Small intestine (tissue), 16 donors: ENCODE results near the gene YPEL4. TPM values are rescaled to one million over a fixed set of nuclear protein-coding genes. Genes with fewer than 3 reads are reported as not detected.
"Not testable (repeated sequence)": the region's sequence is repeated elsewhere in the genome, so short reads cannot be mapped to it uniquely, and the experiment has no call there.

Experiments
- DNase-seq, 2 donors: peaks; one replicate each; pipeline versions ENCODE4 v3.0.0 to v3.0.0-alpha.2; 2013
- FAIRE-seq: peaks from 2 replicates; lab custom pipeline; 2012; peaks lifted over from hg19 to GRCh38; lab: Jason Lieb, UNC
- H3K27ac ChIP-seq, 3 donors: one replicate each; pipeline ENCODE4 v1.5.1; 2013; ENCODE audit warnings: low read length in 2 of 3, mild to moderate bottlenecking in 2 of 3, control low read depth in 1 of 3, inconsistent platforms in 1 of 3, low read depth in 1 of 3, moderate library complexity in 1 of 3
- H3K27me3 ChIP-seq, 3 donors: one replicate each; pipeline ENCODE4 v1.6.1; 2013; ENCODE audit warnings: low read length in 3 of 3, inconsistent platforms in 1 of 3; ENCODE audit not compliant: control insufficient read depth in 3 of 3, insufficient read depth in 3 of 3
- H3K36me3 ChIP-seq, 3 donors: one replicate each; pipeline ENCODE4 v1.6.1; 2013; ENCODE audit warnings: low read length in 3 of 3, inconsistent platforms in 1 of 3, low read depth in 1 of 3, mild to moderate bottlenecking in 1 of 3, moderate library complexity in 1 of 3; ENCODE audit not compliant: control insufficient read depth in 3 of 3, insufficient read depth in 2 of 3
- H3K4me1 ChIP-seq, 3 donors: one replicate each; pipeline ENCODE4 v1.6.1; 2013; ENCODE audit warnings: low read length in 2 of 3, inconsistent platforms in 1 of 3, low read depth in 1 of 3, mild to moderate bottlenecking in 1 of 3, moderate library complexity in 1 of 3; ENCODE audit not compliant: control insufficient read depth in 3 of 3, insufficient read depth in 2 of 3
- H3K4me3 ChIP-seq, 3 donors: one replicate each; pipeline ENCODE4 v1.5.1; 2013; ENCODE audit warnings: low read length in 3 of 3, control low read depth in 1 of 3, inconsistent platforms in 1 of 3, low read depth in 1 of 3, mild to moderate bottlenecking in 1 of 3, moderate library complexity in 1 of 3
- H3K9me3 ChIP-seq, 2 donors: one replicate each; pipeline ENCODE4 v1.6.1; 2013; ENCODE audit warnings: low read depth in 1 of 2, low read length in 1 of 2; ENCODE audit not compliant: control insufficient read depth in 2 of 2, insufficient read depth in 1 of 2
- WGBS, 3 donors: extraction: QIAGEN DNeasy Blood & Tissue Kit; methylation state at CpG; one replicate each; pipeline ENCODE4 v1.1.7; 2013; 5-methylcytosine and 5-hydroxymethylcytosine counted together
- long read RNA-seq, 10 donors: transcript quantifications; one replicate each; lab custom pipeline, GENCODE V29; 2026
- polyA plus RNA-seq, 4 donors: library from polyadenylated mRNA; stranded (reverse) in 3 of 4; unstranded in 1 of 4; fragments of 200-250 nt in 3 of 4; fragments of 120-200 nt in 1 of 4; gene quantifications; one replicate each; pipeline versions ENCODE4 v1.2.1 to v1.2.3, GENCODE V29; 2013
- donor health status: healthy with polysubstance abuse.
- donor health status: control.
- donor health status: control.
- donor health status: Bipolar disorder and iron deficiency.
- donor health status: healthy.

The YPEL4 gene
- polyA plus RNA-seq: 1 to 10 TPM in 2 of 4 donors, under 1 TPM in 1, not detected in 1; 0.86 to 2.2 (median 1.4) TPM
- long read RNA-seq, donor 1: 0 reads
- long read RNA-seq, donor 2: 0 reads
- long read RNA-seq, donor 3: 0 reads
- long read RNA-seq, donor 4: 0 reads
- long read RNA-seq, donor 5: 0 reads
- long read RNA-seq, donor 6: 0 reads
- long read RNA-seq, donor 7: 0 reads
- long read RNA-seq, donor 8: 0 reads
- long read RNA-seq, donor 9: 0 reads
- long read RNA-seq, donor 10: 0 reads

GRCh38 chr11:57649826-57650738 lies at the start of gene YPEL4:
Gene YPEL4, minus strand, starts transcription at chr11:57649912. Its CDS starts 2,805 bp downstream, at chr11:57647107.
- WGBS, 3 donors: 16 to 20% (median 17%) methylated on average over 15 of the region's 15 CpGs
- H3K27me3 ChIP-seq: peaks cover 3 to 67% (median 29%) of the 10 kb centered on the region in 3 donors

GRCh38 chr11:57698843-57699365 lies 49.2 kb upstream of the YPEL4 start:
- Histone ChIP-seq H3K36me3 (peaks cover 40 to 73% (median 41%) of the 10 kb centered on the region in 3 donors), H3K4me1 (no peaks in the 10 kb centered on the region), H3K9me3 (no peaks in the 10 kb centered on the region), H3K27me3 (no peaks in the 10 kb centered on the region), H3K27ac (no peak overlapping the region), H3K4me3 (no peak overlapping the region)
- WGBS, 3 donors: 93 to 94% (median 93%) methylated on average over 18 of the region's 18 CpGs
- DNase-seq (no peak), FAIRE-seq (no peak)

More at GRCh38 chr11:57649826-57650738, at the start of gene YPEL4:
- Histone ChIP-seq H3K4me3 (peak within 1 kb of the TSS in 2 of 3 donors; percentile 10 to 36), H3K36me3 (no peaks in the 10 kb centered on the region), H3K9me3 (no peaks in the 10 kb centered on the region), H3K27ac (peak within 1 kb of the TSS in 2 of 3 donors; percentile 21 to 59), H3K4me1 (peaks cover 0 to 41% (median 0%) of the 10 kb centered on the region in 3 donors)
- DNase-seq (peak; percentile 51 to 61), FAIRE-seq (no peak)

- WGBS, 3 donors: 99 to 100% (median 99%) methylated on average over 5 of the region's 5 CpGs
- not testable (repeated sequence) for H3K9me3 ChIP-seq, DNase-seq
Observed at GRCh38 chr11:57690474-57690873, 40.8 kb upstream of the YPEL4 start.

GRCh38 chr11:57681168-57681567 lies 31.5 kb upstream of the YPEL4 start:
- DNase-seq (no peak), FAIRE-seq (no peak)
- 71 to 79% (median 75%) methylated on average over 1 of the region's 1 CpG for WGBS, 3 donors
- H3K4me3 ChIP-seq: no peak overlapping the region
- H3K27me3 ChIP-seq: no peaks in the 10 kb centered on the region
- peaks cover 6 to 36% (median 11%) of the 10 kb centered on the region in 3 donors for H3K36me3 ChIP-seq
- H3K4me1 ChIP-seq: peaks cover 0 to 6% (median 0%) of the 10 kb centered on the region in 3 donors
- H3K27ac ChIP-seq: no peak overlapping the region
- H3K9me3 ChIP-seq: no peaks in the 10 kb centered on the region

More at GRCh38 chr11:57690474-57690873, 40.8 kb upstream of the YPEL4 start:
- not testable (repeated sequence) for H3K4me1 ChIP-seq, H3K27me3 ChIP-seq, H3K27ac ChIP-seq, H3K4me3 ChIP-seq, FAIRE-seq
- H3K36me3 ChIP-seq: peaks cover 12 to 72% (median 28%) of the 10 kb centered on the region in 3 donors

GRCh38 chr11:57680552-57680874 lies 30.8 kb upstream of the YPEL4 start:
- no peaks in the 10 kb centered on the region for H3K9me3 ChIP-seq
- H3K36me3 ChIP-seq: peaks cover 12 to 30% (median 12%) of the 10 kb centered on the region in 3 donors
- H3K4me1 ChIP-seq: peaks cover 0 to 10% (median 0%) of the 10 kb centered on the region in 3 donors
- WGBS, 3 donors: 53 to 67% (median 65%) methylated on average over 2 of the region's 2 CpGs
- FAIRE-seq (no peak), DNase-seq (peak in 1 of 2 donors; percentile 72)
- no peaks in the 10 kb centered on the region for H3K27me3 ChIP-seq
- H3K27ac ChIP-seq: peak overlapping the region in 2 of 3 donors; percentile 24 to 57
- no peak overlapping the region for H3K4me3 ChIP-seq

- DNase-seq (peak in 1 of 2 donors; percentile 45), FAIRE-seq (no peak)
- H3K36me3 ChIP-seq: peaks cover 6 to 20% (median 15%) of the 10 kb centered on the region in 3 donors
- H3K27ac ChIP-seq: peak overlapping the region in 2 of 3 donors; percentile 5 to 57
- H3K4me1 ChIP-seq: peaks cover 0 to 11% (median 0%) of the 10 kb centered on the region in 3 donors
- H3K9me3 ChIP-seq: no peaks in the 10 kb centered on the region
- no peaks in the 10 kb centered on the region for H3K27me3 ChIP-seq
- no peak overlapping the region for H3K4me3 ChIP-seq
- whole genome bisulfite sequencing, 3 donors: 54 to 83% (median 67%) methylated on average over 4 of the region's 4 CpGs
Observed at GRCh38 chr11:57679396-57679795, 29.7 kb upstream of the YPEL4 start.

GRCh38 chr11:57675176-57675941 lies 25.6 kb upstream of the YPEL4 start:
- no peak for FAIRE-seq
- WGBS, 3 donors: 78 to 90% (median 80%) methylated on average over 3 of the region's 3 CpGs
- Histone ChIP-seq H3K4me3 (no peak overlapping the region), H3K4me1 (peaks cover 0 to 12% (median 0%) of the 10 kb centered on the region in 3 donors), H3K27ac (no peak overlapping the region), H3K9me3 (no peaks in the 10 kb centered on the region), H3K36me3 (peaks cover 7 to 21% (median 18%) of the 10 kb centered on the region in 3 donors), H3K27me3 (no peaks in the 10 kb centered on the region)
- no peak for DNase-seq
